HepG2 (cell line): ENCODE measurements around the gene ADGRB3.

Source experiments
- ETV6 ChIP-seq: sonication (generic); formaldehyde crosslinking; conservative IDR thresholded peaks from 2 replicates; pipeline ENCODE4 v1.4.0; 2020; ENCODE audit warnings: missing genetic modification reagents
- PAX8 ChIP-seq: sonication (generic); formaldehyde crosslinking; IDR thresholded peaks from 2 replicates; pipeline ENCODE4 v1.8.0; 2022; ENCODE audit warnings: mild to moderate bottlenecking, missing genetic modification reagents, borderline replicate concordance
- PHF8 ChIP-seq: sonication (generic); formaldehyde crosslinking; IDR thresholded peaks from 2 replicates; pipeline ENCODE4 v1.5.0; 2020; ENCODE audit warnings: missing genetic modification reagents
- POLR2AphosphoS2 ChIP-seq: IDR thresholded peaks from 2 replicates; pipeline ENCODE4 v1.6.1; 2011; ENCODE audit warnings: low read depth, low read length, improper control_type of control experiment
- SRF ChIP-seq: IDR thresholded peaks from 2 replicates; pipeline ENCODE4 v1.6.1; 2011; ENCODE audit warnings: mild to moderate bottlenecking, low read depth, low read length, moderate library complexity
- ZMYM3 ChIP-seq: sonication (generic); formaldehyde crosslinking; IDR thresholded peaks from 2 replicates; pipeline ENCODE4 v1.5.1; 2020; ENCODE audit warnings: mild to moderate bottlenecking, missing genetic modification reagents
- TF ChIP-seq, protein P1 (sequence below): sonication (generic); formaldehyde crosslinking; IDR thresholded peaks from 2 replicates; pipeline ENCODE4 v1.5.0; 2020; ENCODE audit warnings: mild to moderate bottlenecking, missing genetic modification reagents, moderate library complexity

DNA sequence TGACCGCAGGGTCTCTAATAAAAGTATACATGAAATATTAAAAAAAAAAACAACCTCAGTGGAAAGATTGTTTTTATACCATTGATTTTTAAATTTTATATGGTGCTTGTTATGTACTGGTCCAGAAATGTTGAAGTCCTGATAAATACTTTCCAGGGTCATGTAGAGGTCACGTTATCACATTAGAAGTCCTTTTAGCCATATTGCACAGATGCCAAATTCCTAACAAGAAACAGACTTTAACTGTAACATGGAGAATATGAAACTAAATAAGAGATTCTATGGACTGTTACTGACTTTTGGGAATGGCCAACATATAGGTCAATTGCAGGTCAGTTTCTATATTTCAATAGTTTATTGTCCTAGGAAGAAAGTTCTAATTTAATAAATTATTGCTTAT lies 89.0 kb downstream of the ADGRB3 start:
- TF ChIP-seq POLR2AphosphoS2 (no peak), PAX8 (CRISPR knock-in tag) (no peak), ZMYM3 (no peak), SRF (no peak), ETV6 (CRISPR knock-in tag) (no peak), PHF8 (no peak)
- TF ChIP-seq, protein P1, sequence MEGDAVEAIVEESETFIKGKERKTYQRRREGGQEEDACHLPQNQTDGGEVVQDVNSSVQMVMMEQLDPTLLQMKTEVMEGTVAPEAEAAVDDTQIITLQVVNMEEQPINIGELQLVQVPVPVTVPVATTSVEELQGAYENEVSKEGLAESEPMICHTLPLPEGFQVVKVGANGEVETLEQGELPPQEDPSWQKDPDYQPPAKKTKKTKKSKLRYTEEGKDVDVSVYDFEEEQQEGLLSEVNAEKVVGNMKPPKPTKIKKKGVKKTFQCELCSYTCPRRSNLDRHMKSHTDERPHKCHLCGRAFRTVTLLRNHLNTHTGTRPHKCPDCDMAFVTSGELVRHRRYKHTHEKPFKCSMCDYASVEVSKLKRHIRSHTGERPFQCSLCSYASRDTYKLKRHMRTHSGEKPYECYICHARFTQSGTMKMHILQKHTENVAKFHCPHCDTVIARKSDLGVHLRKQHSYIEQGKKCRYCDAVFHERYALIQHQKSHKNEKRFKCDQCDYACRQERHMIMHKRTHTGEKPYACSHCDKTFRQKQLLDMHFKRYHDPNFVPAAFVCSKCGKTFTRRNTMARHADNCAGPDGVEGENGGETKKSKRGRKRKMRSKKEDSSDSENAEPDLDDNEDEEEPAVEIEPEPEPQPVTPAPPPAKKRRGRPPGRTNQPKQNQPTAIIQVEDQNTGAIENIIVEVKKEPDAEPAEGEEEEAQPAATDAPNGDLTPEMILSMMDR (CRISPR knock-in tag), result no peak
